K562 (cell line): Measurements from ENCODE around the gene RSPH9. TPM values are rescaled to one million over a fixed set of nuclear protein-coding genes. Genes with fewer than 3 reads are reported as not detected.
A peak's percentile ranks its signal among the peaks of the same experiment; 100 is the strongest.

Experiments used
- ATAC-seq: fragments of 200-7000 bp; cut with Tn5 transposase; 3 replicates; pipeline ENCODE4 v1.9.1; 2020; ENCODE audit warnings: moderate library complexity
- BruUV-seq: library from RNA; stranded (reverse); fragments of 400-500 nt; replicated peaks from 2 replicates; lab custom pipeline; 2021; lab: Mats Ljungman, UMichigan
- CTCF ChIA-PET: fragments of 300-600 bp; formaldehyde crosslinking; extraction: SDS; loops from one replicate; lab custom pipeline; 2021; ENCODE audit warnings: low intra/inter-chr PET ratio; lab: Yijun Ruan, JAX
- POLR2A ChIA-PET: fragments of 300-600, 350-650 bp; sonication (Branson Sonifier 250); formaldehyde crosslinking; extraction: SDS; loops from one replicate; lab custom pipeline; 2021; ENCODE audit warnings: antibody characterized with exemption, inconsistent platforms; lab: Yijun Ruan, JAX
- DNase-seq, 4 experiments: peaks; one replicate each; pipeline versions ENCODE4 v3.0.0 to v3.0.0-alpha.2; 2011 to 2018; ENCODE audit warnings: low spot score in 3 of 4, mixed read lengths in 3 of 4; ENCODE audit errors: extremely low read depth in 1 of 4
- FAIRE-seq: peaks from 2 replicates; lab custom pipeline; 2011; peaks lifted over from hg19 to GRCh38; lab: Jason Lieb, UNC
- H2AFZ ChIP-seq: 2 replicates; pipeline ENCODE4 v1.6.0; 2011; ENCODE audit warnings: low read depth, low read length, control low read depth, inconsistent platforms
- H3K27ac ChIP-seq: fragments of 200-600 bp; 3 replicates; pipeline ENCODE4 v1.8.0; 2011; ENCODE audit warnings: low read depth, mild to moderate bottlenecking, control low read depth, inconsistent platforms, low read length, moderate library complexity, mixed read lengths; ENCODE audit errors: extremely low read depth
- H3K27me3 ChIP-seq, 2 experiments: fragments of 300-600 bp in 1 of 2; 2 replicates in 1 of 2; 3 replicates in 1 of 2; pipeline versions ENCODE4 v1.6.0 to v1.8.0; 2011; ENCODE audit warnings: inconsistent platforms in 2 of 2, low read length in 2 of 2, mild to moderate bottlenecking in 1 of 2, mixed read lengths in 1 of 2, moderate library complexity in 1 of 2; ENCODE audit not compliant: control insufficient read depth in 2 of 2, insufficient read depth in 2 of 2
- H3K36me3 ChIP-seq: fragments of 300-600 bp; 3 replicates; pipeline ENCODE4 v1.8.0; 2011; ENCODE audit warnings: mild to moderate bottlenecking, low read length, inconsistent platforms; ENCODE audit not compliant: control insufficient read depth, insufficient read depth
- H3K4me1 ChIP-seq, 2 experiments: fragments of 200-600 bp in 1 of 2; replicated peaks in 1 of 2; 2 replicates in 1 of 2; 3 replicates in 1 of 2; pipeline versions ENCODE4 v1.5.1 to v1.8.0; 2011; ENCODE audit warnings: inconsistent platforms in 2 of 2, low read length in 2 of 2, mild to moderate bottlenecking in 1 of 2, mixed read lengths in 1 of 2, moderate library complexity in 1 of 2; ENCODE audit not compliant: control insufficient read depth in 2 of 2, insufficient read depth in 2 of 2
- H3K4me2 ChIP-seq: 2 replicates; pipeline ENCODE4 v1.6.1; 2011; ENCODE audit warnings: low read length, control low read depth, inconsistent platforms, mixed read lengths; ENCODE audit not compliant: insufficient read depth
- H3K4me3 ChIP-seq: fragments of 200-600 bp; sonication (generic), shearing (Covaris generic); 2 replicates; pipeline ENCODE4 v1.5.1; 2016; ENCODE audit warnings: control low read depth, inconsistent platforms
- H3K79me2 ChIP-seq: fragments of 200-600 bp; 3 replicates; pipeline ENCODE4 v1.8.0; 2011; ENCODE audit warnings: low read length, inconsistent platforms; ENCODE audit not compliant: control insufficient read depth, insufficient read depth
- H3K9ac ChIP-seq, 2 experiments: 2 replicates each; pipeline versions ENCODE4 v1.6.0 to v1.6.1; 2011; ENCODE audit warnings: low read depth in 2 of 2, low read length in 2 of 2, control low read depth in 1 of 2, inconsistent platforms in 1 of 2, mild to moderate bottlenecking in 1 of 2, mixed read lengths in 1 of 2; ENCODE audit not compliant: insufficient read depth in 1 of 2
- H3K9me1 ChIP-seq: one replicate; pipeline ENCODE4 v1.6.0; 2011; ENCODE audit warnings: inconsistent platforms, mild to moderate bottlenecking, low read length, moderate library complexity; ENCODE audit not compliant: control insufficient read depth, insufficient read depth
- H3K9me3 ChIP-seq: replicated peaks from 2 replicates; pipeline ENCODE4 v1.5.1; 2011; ENCODE audit warnings: low read depth, low read length, inconsistent platforms; ENCODE audit not compliant: control insufficient read depth, insufficient read depth
- H4K20me1 ChIP-seq: replicated peaks from 2 replicates; pipeline ENCODE4 v1.6.1; 2011; ENCODE audit warnings: low read length, inconsistent platforms, mixed read lengths; ENCODE audit not compliant: control insufficient read depth, insufficient read depth
- BRD9 ChIP-seq: fragments of 450-650 bp; IDR thresholded peaks from 2 replicates; pipeline ENCODE4 v1.6.1; 2018; ENCODE audit warnings: low read depth; ENCODE audit not compliant: partially characterized antibody
- CXXC5 ChIP-seq: fragments of 250-450 bp; sonication (Bioruptor Pico); IDR thresholded peaks from 2 replicates; pipeline ENCODE4 v1.8.0; 2022; ENCODE audit warnings: inconsistent platforms, mild to moderate bottlenecking, moderate library complexity
- DDX20 ChIP-seq: fragments of 450-650 bp; IDR thresholded peaks from 2 replicates; pipeline ENCODE4 v1.6.1; 2016; ENCODE audit warnings: missing genetic modification characterization, low read depth, mild to moderate bottlenecking, missing compliant biosample characterization, moderate library complexity
- FOXP1 ChIP-seq: sonication (generic); formaldehyde crosslinking; IDR thresholded peaks from 2 replicates; pipeline ENCODE4 v1.8.0; 2022; ENCODE audit warnings: mild to moderate bottlenecking, missing genetic modification reagents
- GABPB1 ChIP-seq: sonication (generic); formaldehyde crosslinking; IDR thresholded peaks from 2 replicates; pipeline ENCODE4 v1.8.0; 2022; ENCODE audit warnings: mild to moderate bottlenecking, missing genetic modification reagents
- GATAD2A ChIP-seq: fragments of 450-650 bp; IDR thresholded peaks from 2 replicates; pipeline ENCODE4 v1.6.1; 2017
- GTF3C2 ChIP-seq: IDR thresholded peaks from 3 replicates; pipeline ENCODE4 v1.6.1; 2011; ENCODE audit warnings: borderline replicate concordance, mild to moderate bottlenecking, moderate library complexity; ENCODE audit not compliant: insufficient read length; ENCODE audit errors: extremely low read depth
- IRF2 ChIP-seq: sonication (generic); formaldehyde crosslinking; IDR thresholded peaks from 2 replicates; pipeline ENCODE4 v1.8.1; 2022; ENCODE audit warnings: mild to moderate bottlenecking, missing genetic modification reagents
- MAFG ChIP-seq: fragments of 450-650 bp; conservative IDR thresholded peaks from 2 replicates; pipeline ENCODE4 v1.6.1; 2016; ENCODE audit warnings: missing genetic modification characterization, missing compliant biosample characterization
- SFPQ ChIP-seq: fragments of 200-400 bp; formaldehyde crosslinking; IDR thresholded peaks from 2 replicates; pipeline ENCODE4 v1.6.1; 2017; ENCODE audit warnings: mild to moderate bottlenecking, low read depth, low read length, moderate library complexity
- SMARCA4 ChIP-seq: fragments of 450-650 bp; IDR thresholded peaks from 2 replicates; pipeline ENCODE4 v1.6.1; 2016
- SP2 ChIP-seq: IDR thresholded peaks from 2 replicates; pipeline ENCODE4 v1.6.1; 2011; ENCODE audit warnings: mild to moderate bottlenecking, low read depth, low read length, moderate library complexity; ENCODE audit not compliant: poor library complexity, severe bottlenecking; ENCODE audit errors: extremely low read depth
- SREBF1 ChIP-seq: fragments of 150-350 bp; IDR thresholded peaks from 2 replicates; pipeline ENCODE4 v1.6.1; 2014; ENCODE audit warnings: antibody characterized with exemption, low read depth, low read length, borderline replicate concordance
- WHSC1 ChIP-seq: IDR thresholded peaks from one replicate; pipeline ENCODE4 v1.6.1; 2012; ENCODE audit warnings: low read length, control low read depth, inconsistent platforms
- XRCC4 ChIP-seq: IDR thresholded peaks from one replicate; pipeline ENCODE4 v1.6.1; 2011; ENCODE audit not compliant: insufficient read depth, insufficient read length; ENCODE audit errors: extremely low read depth
- ZNF124 ChIP-seq: sonication (generic); formaldehyde crosslinking; IDR thresholded peaks from 2 replicates; pipeline ENCODE4 v1.8.1; 2022; ENCODE audit warnings: missing genetic modification reagents
- ZNF589 ChIP-seq: fragments of 200-800 bp; sonication (Bioruptor generic); IDR thresholded peaks from 2 replicates; pipeline ENCODE4 v1.6.1; 2016; ENCODE audit warnings: low read depth, missing genetic modification characterization, missing compliant biosample characterization
- ZNF785 ChIP-seq: fragments of 250-450 bp; sonication (Bioruptor Pico); IDR thresholded peaks from 2 replicates; pipeline ENCODE4 v1.4.0; 2020; ENCODE audit warnings: mild to moderate bottlenecking
- WGBS: fragments of 100-300 bp; shearing (Covaris generic); methylation state at CpG from one replicate; pipeline ENCODE4 v1.1.6; 2016; ENCODE audit warnings: low coverage, mixed read lengths; ENCODE audit not compliant: insufficient coverage; ENCODE audit errors: missing lambda C conversion rate; 5-methylcytosine and 5-hydroxymethylcytosine counted together
- in situ Hi-C: fragments of 300-500 bp; cut with MboI; formaldehyde crosslinking; loops from 4 replicates; pipeline ENCODE4 v1.15.0; 2018; ENCODE audit warnings: inconsistent platforms, mixed read lengths
- intact Hi-C: fragments of 100-400 bp; cut with micrococcal nuclease; formaldehyde crosslinking; loops from 2 replicates; pipeline ENCODE4 v1.14.2; 2022
- polyA plus RNA-seq, 8 experiments: library from polyadenylated mRNA; depleted of rRNA in 4 of 8; stranded (reverse) in 5 of 8; unstranded in 3 of 8; fragments of >200 nt; fragmentation: Nextera tagmentation in 2 of 8; fragmentation: Illumina TruSeq in 1 of 8; extraction: Ambion mirVana in 2 of 8; extraction: Trizol in 1 of 8; gene quantifications; 2 replicates each; pipeline versions ENCODE4 v1.2.1 to v1.2.3, GENCODE V29; 2011 to 2014; ENCODE audit warnings: inconsistent platforms in 1 of 8, missing spikeins in 1 of 8
- total RNA-seq, 7 experiments: library from RNA; depleted of rRNA in 6 of 7; stranded (reverse); fragments of >200 nt in 6 of 7; fragmentation: Illumina TruSeq in 2 of 7; extraction: Trizol in 2 of 7; gene quantifications; 2 replicates each; pipeline versions ENCODE4 v1.2.1 to v1.2.3, GENCODE V29; 2011 to 2021; ENCODE audit warnings: low replicate concordance in 1 of 7

RSPH9 gene
- total and polyA plus RNA-seq, 9 of the 15 experiments (the other 6 are each of a cell fraction or from before 2014, with no cell fraction given), result 0.05 to 0.60 (median 0.39) TPM; not detected in 6

GRCh38 chr6:43628393-43629103, 16.3 kb upstream of the RSPH9 start:
- in situ Hi-C loops, result no loop called here
- Histone ChIP-seq H3K9me1 (peaks cover 13% of the 10 kb centered on the region), H3K4me2 (peak overlapping the region; percentile 98), H3K9ac (peak overlapping the region; percentile 92 to 99), H3K4me3 (peak overlapping the region; percentile 58), H4K20me1 (no peaks in the 10 kb centered on the region), H3K9me3 (no peaks in the 10 kb centered on the region), H3K27ac (peak overlapping the region; percentile 99), H3K27me3 (no peaks in the 10 kb centered on the region; a peak in 1 of 5 replicates), H3K36me3 (peaks cover 40% of the 10 kb centered on the region), H2AFZ (peak overlapping the region; percentile 32), H3K79me2 (peaks cover 62% of the 10 kb centered on the region), H3K4me1 (peaks cover 39 to 54% of the 10 kb centered on the region in 2 experiments)
- intact Hi-C loops, result loop anchor here (2.0 to 5.0 kb wide), 3 partner anchors 39 to 499 kb away; partner anchors contain the start of genes MRPL14, POLH, TMEM63B and XPO5
- FAIRE-seq (no peak), DNase-seq (peak; percentile 77 to 89 (median 86)), ATAC-seq (peak; percentile 56)
- BruUV-seq, result TSS peak; percentile 49
- ChIA-PET CTCF (no interaction called here), POLR2A (interaction anchor here (0.6 to 11.8 kb wide), 47 partner anchors 9 to 708 kb away, joined by 3 to 206 read pairs (median 5); partner anchors contain the start of genes POLH, POLR1C, RSPH9 and VEGFA)
- WGBS, result 0% methylated on average over 18 of the region's 25 CpGs
- no peak for TF ChIP-seq WHSC1
- no peak for TF ChIP-seq SP2
- peak; percentile 78 for TF ChIP-seq SMARCA4
- no peak for TF ChIP-seq GTF3C2
- no peak for TF ChIP-seq SFPQ
- TF ChIP-seq ZNF124 (CRISPR knock-in tag), result no peak
- TF ChIP-seq BRD9, result peak; percentile 95
- no peak for TF ChIP-seq MAFG (tag)
- 0 out of 2 replicates have a peak, but pooled peaks have one; percentile 41 for TF ChIP-seq DDX20 (tag)
- TF ChIP-seq ZNF589 (CRISPR knock-in tag), result 0 out of 2 replicates have a peak, but pooled peaks have one; percentile 11
- peak; percentile 23 for TF ChIP-seq CXXC5 (CRISPR knock-in tag)
- no peak for TF ChIP-seq SREBF1
- TF ChIP-seq GABPB1 (CRISPR knock-in tag), result peak; percentile 27; the same call in 1 of the 2 replicates
- TF ChIP-seq ZNF785 (CRISPR knock-in tag), result no peak
- TF ChIP-seq FOXP1 (CRISPR knock-in tag), result no peak
- peak; percentile 78 for TF ChIP-seq GATAD2A
- TF ChIP-seq IRF2, result no peak
- no peak for TF ChIP-seq XRCC4
